ENCODE measurements around the gene TLN1.

GRCh38 chr9:35732800-35733541 is 976 bp upstream of the TLN1 start:
- TF ChIP-seq EZH2 (IDR thresholded peaks at IDR 0.05; ENCODE audit: insufficient read depth, poor library complexity, severe bottlenecking): no peak
- TF ChIP-seq EZH2phosphoT487 (IDR thresholded peaks at IDR 0.05; ENCODE audit: insufficient read depth, low read depth): no peak
